Right atrium auricular region (tissue), 2 donors: Measurements from ENCODE around the gene PRR29. TPM values are rescaled to one million over a fixed set of nuclear protein-coding genes. Genes with fewer than 3 reads are reported as not detected.

ENCODE experiments used
- DNase-seq: peaks from one replicate; pipeline ENCODE4 v3.0.0-alpha.2; 2019; ENCODE audit warnings: low spot score
- H3K27ac ChIP-seq, 2 donors: fragments of 200-600 bp; sonication (generic); 1 replicate in 1 of 2; 2 replicates in 1 of 2; pipeline ENCODE4 v1.5.1; 2016 to 2019
- H3K27me3 ChIP-seq, 2 donors: fragments of 200-600 bp; sonication (generic); one replicate each; pipeline versions ENCODE4 v1.5.1 to v1.6.0; 2017 to 2019
- H3K36me3 ChIP-seq: fragments of 200-600 bp; sonication (generic); one replicate; pipeline ENCODE4 v1.5.1; 2016
- H3K4me1 ChIP-seq, 2 donors: fragments of 200-600 bp; sonication (generic); one replicate each; pipeline versions ENCODE4 v1.5.1 to v1.6.0; 2017 to 2019
- H3K4me3 ChIP-seq, 2 donors: fragments of 200-600 bp; sonication (generic); 1 replicate in 1 of 2; 2 replicates in 1 of 2; pipeline ENCODE4 v1.5.1; 2017 to 2019; ENCODE audit warnings: mild to moderate bottlenecking in 1 of 2, moderate library complexity in 1 of 2
- H3K9me3 ChIP-seq, 2 donors: fragments of 200-600 bp; sonication (generic); one replicate each; pipeline ENCODE4 v1.5.1; 2019
- CTCF ChIP-seq, 2 donors: fragments of 200-600 bp; sonication (generic); IDR thresholded peaks; one replicate each; pipeline ENCODE4 v1.5.1; 2019; ENCODE audit warnings: antibody characterized with exemption in 2 of 2
- total RNA-seq, 2 donors: library from RNA; depleted of rRNA; stranded (reverse); fragments of >200 nt; gene quantifications; one replicate each; pipeline ENCODE4 v1.1.0, GENCODE V29; 2016

PRR29 gene
- total RNA-seq, 2 donors from 2014 or later = 0.08 TPM; not detected in 1

GRCh38 chr17:64036198-64036922 lies 38.2 kb downstream of the PRR29 start:
- Histone ChIP-seq H3K9me3 (no peaks in the 10 kb centered on the region), H3K36me3 (no peaks in the 10 kb centered on the region), H3K4me3 (no peak overlapping the region), H3K27ac (no peak overlapping the region), H3K27me3 (no peaks in the 10 kb centered on the region), H3K4me1 (no peaks in the 10 kb centered on the region)
- no peak for DNase-seq
- TF ChIP-seq CTCF (IDR thresholded peaks at IDR 0.05) = no peak

DNA sequence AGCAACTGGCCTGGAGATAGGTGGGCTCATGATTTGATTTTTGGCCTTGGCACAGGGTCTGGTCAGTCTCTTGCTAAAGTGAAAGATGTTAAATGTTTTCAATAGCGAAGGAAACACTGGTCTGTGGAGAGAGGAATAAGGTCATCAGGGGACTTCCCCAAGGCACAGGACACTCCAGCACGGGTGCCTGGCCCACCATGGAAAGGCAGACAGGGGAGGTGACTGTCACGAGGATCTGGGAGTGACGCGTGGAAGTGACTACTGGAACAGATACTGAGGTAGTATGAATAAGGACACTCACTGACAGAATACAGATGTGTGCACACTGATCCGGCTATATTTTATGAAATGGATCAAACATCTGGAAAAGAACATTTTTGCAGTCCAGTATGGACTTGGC lies 39.0 kb downstream of the PRR29 start:
- H3K27me3 ChIP-seq = no peaks in the 10 kb centered on the region
- H3K36me3 ChIP-seq = no peaks in the 10 kb centered on the region
- DNase-seq = no peak
- H3K4me3 ChIP-seq = no peak overlapping the region
- no peak overlapping the region for H3K27ac ChIP-seq
- no peaks in the 10 kb centered on the region for H3K4me1 ChIP-seq
- TF ChIP-seq CTCF (IDR thresholded peaks at IDR 0.05) = no peak
- H3K9me3 ChIP-seq = no peaks in the 10 kb centered on the region

GRCh38 chr17:64037802-64038201 lies 39.7 kb downstream of the PRR29 start:
- H3K36me3 ChIP-seq = no peaks in the 10 kb centered on the region
- no peak overlapping the region for H3K4me3 ChIP-seq
- DNase-seq = no peak
- H3K9me3 ChIP-seq = no peaks in the 10 kb centered on the region
- no peaks in the 10 kb centered on the region for H3K4me1 ChIP-seq
- no peaks in the 10 kb centered on the region for H3K27me3 ChIP-seq
- no peak overlapping the region for H3K27ac ChIP-seq
- TF ChIP-seq CTCF (IDR thresholded peaks at IDR 0.05) = no peak

GRCh38 chr17:64038331-64039105 lies 40.4 kb downstream of the PRR29 start:
- no peaks in the 10 kb centered on the region for H3K4me1 ChIP-seq
- peaks cover 7% of the 10 kb centered on the region for H3K36me3 ChIP-seq
- H3K9me3 ChIP-seq = no peaks in the 10 kb centered on the region
- no peak for TF ChIP-seq CTCF (IDR thresholded peaks at IDR 0.05)
- H3K4me3 ChIP-seq = no peak overlapping the region
- no peaks in the 10 kb centered on the region for H3K27me3 ChIP-seq
- H3K27ac ChIP-seq = no peak overlapping the region
- DNase-seq = no peak

GRCh38 chr17:64039106-64039400 lies 40.9 kb downstream of the PRR29 start:
- DNase-seq = no peak
- H3K9me3 ChIP-seq = no peaks in the 10 kb centered on the region
- H3K36me3 ChIP-seq = peaks cover 12% of the 10 kb centered on the region
- no peaks in the 10 kb centered on the region for H3K4me1 ChIP-seq
- no peaks in the 10 kb centered on the region for H3K27me3 ChIP-seq
- H3K27ac ChIP-seq = no peak overlapping the region
- no peak for TF ChIP-seq CTCF (IDR thresholded peaks at IDR 0.05)
- no peak overlapping the region for H3K4me3 ChIP-seq
